HepG2 (cell line): Measurements from ENCODE around the gene XRCC1. TPM values are rescaled to one million over a fixed set of nuclear protein-coding genes. Genes with fewer than 3 reads are reported as not detected.

Experiments
- ATF2 ChIP-seq: sonication (generic); formaldehyde crosslinking; IDR thresholded peaks from 2 replicates; pipeline ENCODE4 v1.4.0; 2020; ENCODE audit warnings: missing genetic modification reagents
- CBFB ChIP-seq: sonication (generic); formaldehyde crosslinking; IDR thresholded peaks from 2 replicates; pipeline ENCODE4 v1.4.0; 2020; ENCODE audit warnings: missing genetic modification reagents
- FOSL1 ChIP-seq: sonication (generic); formaldehyde crosslinking; IDR thresholded peaks from 2 replicates; pipeline ENCODE4 v1.9.0; 2021; ENCODE audit warnings: missing genetic modification reagents, borderline replicate concordance
- FOXM1 ChIP-seq: sonication (generic); formaldehyde crosslinking; IDR thresholded peaks from 2 replicates; pipeline ENCODE4 v1.5.0; 2020; ENCODE audit warnings: missing genetic modification reagents
- GATAD2A ChIP-seq: IDR thresholded peaks from 2 replicates; pipeline ENCODE4 v1.6.1; 2016
- HMGA1 ChIP-seq: sonication (generic); formaldehyde crosslinking; conservative IDR thresholded peaks from 2 replicates; pipeline ENCODE4 v1.4.0; 2020; ENCODE audit warnings: missing genetic modification reagents
- HNF4A ChIP-seq: sonication (generic); formaldehyde crosslinking; IDR thresholded peaks from 2 replicates; pipeline ENCODE4 v1.4.0; 2020; ENCODE audit warnings: missing genetic modification reagents
- HOXA7 ChIP-seq: sonication (generic); formaldehyde crosslinking; IDR thresholded peaks from 2 replicates; pipeline ENCODE4 v1.8.1; 2022; ENCODE audit warnings: mild to moderate bottlenecking, missing genetic modification reagents, moderate library complexity
- KAT2B ChIP-seq: fragments of 150-350 bp; IDR thresholded peaks from 2 replicates; pipeline ENCODE4 v1.6.1; 2014; ENCODE audit warnings: low read depth, low read length, borderline replicate concordance
- KLF16 ChIP-seq, 2 experiments: sonication (generic) in 1 of 2; formaldehyde crosslinking in 1 of 2; IDR thresholded peaks; 2 replicates each; pipeline versions ENCODE4 v1.6.1 to v1.8.0; 2016 to 2023; ENCODE audit warnings: missing genetic modification reagents in 2 of 2, missing compliant biosample characterization in 1 of 2
- MIER2 ChIP-seq: IDR thresholded peaks from 2 replicates; pipeline ENCODE4 v1.6.1; 2016; ENCODE audit warnings: missing biosample characterization, missing genetic modification reagents
- MYC ChIP-seq: sonication (generic); formaldehyde crosslinking; IDR thresholded peaks from 2 replicates; pipeline ENCODE4 v1.9.0; 2021; ENCODE audit warnings: missing genetic modification reagents, borderline replicate concordance
- NFYC ChIP-seq: IDR thresholded peaks from 2 replicates; pipeline ENCODE4 v1.6.1; 2016; ENCODE audit warnings: missing genetic modification reagents, missing compliant biosample characterization
- NRL ChIP-seq: sonication (generic); formaldehyde crosslinking; IDR thresholded peaks from 2 replicates; pipeline ENCODE4 v1.5.0; 2020; ENCODE audit warnings: missing genetic modification reagents, mild to moderate bottlenecking, moderate library complexity, borderline replicate concordance
- POLR2AphosphoS5 ChIP-seq: IDR thresholded peaks from 2 replicates; pipeline ENCODE4 v1.6.1; 2012; ENCODE audit warnings: low read depth, low read length
- RBM22 ChIP-seq: fragments of 200-400 bp; formaldehyde crosslinking; optimal IDR thresholded peaks from 2 replicates; pipeline ENCODE3; 2017; ENCODE audit warnings: mild to moderate bottlenecking, low read length, moderate library complexity
- RCOR2 ChIP-seq: IDR thresholded peaks from 2 replicates; pipeline ENCODE4 v1.6.1; 2016; ENCODE audit warnings: missing biosample characterization, missing genetic modification reagents
- SALL2 ChIP-seq: sonication (generic); formaldehyde crosslinking; IDR thresholded peaks from 2 replicates; pipeline ENCODE4 v1.8.1; 2023; ENCODE audit warnings: mild to moderate bottlenecking, missing genetic modification reagents, inconsistent platforms
- SATB2 ChIP-seq: sonication (generic); formaldehyde crosslinking; IDR thresholded peaks from 2 replicates; pipeline ENCODE4 v1.5.0; 2020; ENCODE audit warnings: missing genetic modification reagents
- ZBTB7A ChIP-seq: sonication (generic); formaldehyde crosslinking; IDR thresholded peaks from 2 replicates; pipeline ENCODE4 v1.8.0; 2022; ENCODE audit warnings: mild to moderate bottlenecking, missing genetic modification reagents
- ZFP82 ChIP-seq: sonication (generic); formaldehyde crosslinking; IDR thresholded peaks from 2 replicates; pipeline ENCODE4 v1.5.1; 2020; ENCODE audit warnings: mild to moderate bottlenecking, missing genetic modification reagents, borderline replicate concordance
- ZNF253 ChIP-seq: sonication (generic); formaldehyde crosslinking; IDR thresholded peaks from 2 replicates; pipeline ENCODE4 v1.8.0; 2022; ENCODE audit warnings: mild to moderate bottlenecking, missing genetic modification reagents, borderline replicate concordance
- ZNF335 ChIP-seq: sonication (generic); formaldehyde crosslinking; IDR thresholded peaks from 2 replicates; pipeline ENCODE4 v1.4.0; 2020; ENCODE audit warnings: missing genetic modification reagents
- ZNF619 ChIP-seq: sonication (generic); formaldehyde crosslinking; IDR thresholded peaks from 2 replicates; pipeline ENCODE4 v1.4.0; 2020; ENCODE audit warnings: mild to moderate bottlenecking, missing genetic modification reagents
- ZNF639 ChIP-seq: conservative IDR thresholded peaks from 2 replicates; pipeline ENCODE4 v1.6.1; 2018; ENCODE audit warnings: missing genetic modification reagents
- ZNF883 ChIP-seq: sonication (generic); formaldehyde crosslinking; IDR thresholded peaks from 2 replicates; pipeline ENCODE4 v1.5.1; 2020; ENCODE audit warnings: mild to moderate bottlenecking, missing genetic modification reagents; ENCODE audit errors: not compliant biosample characterization
- ZSCAN21 ChIP-seq: sonication (generic); formaldehyde crosslinking; IDR thresholded peaks from 2 replicates; pipeline ENCODE4 v1.8.0; 2022; ENCODE audit warnings: mild to moderate bottlenecking, missing genetic modification reagents, moderate library complexity, borderline replicate concordance
- polyA plus RNA-seq, 8 experiments: library from polyadenylated mRNA; depleted of rRNA in 3 of 8; stranded (reverse) in 7 of 8; unstranded in 1 of 8; fragments of >200 nt; fragmentation: Illumina TruSeq in 4 of 8; extraction: Trizol in 4 of 8; gene quantifications; 2 replicates each; pipeline versions ENCODE4 v1.2.1 to v1.2.3, GENCODE V29; 2011 to 2016; ENCODE audit warnings: low read depth in 4 of 8, missing spikeins in 1 of 8, mixed read lengths in 1 of 8; ENCODE audit not compliant: insufficient read depth in 1 of 8
- total RNA-seq, 5 experiments: library from RNA; depleted of rRNA; stranded (reverse); fragments of >200 nt; fragmentation: Illumina TruSeq; extraction: Trizol; gene quantifications; 2 replicates each; pipeline ENCODE4 v1.2.3, GENCODE V29; 2016; ENCODE audit warnings: low read depth in 1 of 5

Gene XRCC1
- total and polyA plus RNA-seq, 2 of the 13 experiments (the other 11 are each of a cell fraction or from before 2014, with no cell fraction given): 24.7 to 26.3 TPM

DNA sequence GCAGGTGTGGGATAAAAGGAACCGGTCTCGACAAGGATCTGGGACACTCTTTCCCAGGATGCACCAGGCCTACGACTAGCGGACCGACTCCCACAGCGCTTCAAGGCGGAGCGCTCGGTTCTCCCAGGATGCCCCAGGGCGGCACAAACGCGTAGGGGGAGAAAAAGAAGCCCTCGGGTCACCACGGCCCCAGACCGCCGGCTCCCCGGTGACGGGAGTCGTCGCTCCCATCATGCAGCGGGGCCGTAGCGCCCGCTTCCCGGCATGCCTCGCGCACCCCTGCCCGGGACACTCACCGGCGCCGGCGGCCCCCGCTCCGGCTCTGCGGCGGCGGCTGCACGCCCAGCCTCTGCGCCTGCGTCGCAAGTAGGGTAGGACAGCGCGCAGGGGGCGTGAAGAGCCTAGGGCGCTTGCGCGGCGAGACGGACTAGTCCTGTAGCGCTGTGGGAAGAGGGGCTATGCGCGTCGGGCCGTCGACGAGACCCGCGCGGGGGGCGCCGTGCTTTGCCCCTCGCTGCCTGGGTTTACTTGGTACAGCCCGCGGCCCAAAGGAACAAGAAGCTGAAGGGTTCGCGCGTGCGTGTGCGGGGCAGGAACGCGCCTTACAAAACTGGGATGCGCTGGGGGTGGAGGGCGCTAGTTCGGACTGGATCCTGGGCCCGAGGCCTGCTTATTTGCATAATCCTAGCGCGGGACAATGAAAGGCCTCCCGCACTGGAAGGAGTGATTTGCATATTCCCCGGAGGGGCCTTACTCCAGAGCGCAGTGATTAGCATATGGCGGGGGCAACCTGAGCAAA lies 44.1 kb upstream of the XRCC1 start, which contains the start of gene ZNF428 (continued):
- no peak for TF ChIP-seq HMGA1 (CRISPR knock-in tag)
- peak; percentile 85 for TF ChIP-seq NRL
- TF ChIP-seq ZNF619: peak; percentile 83; the same call in 1 of the 2 replicates
- no peak for TF ChIP-seq ZNF883 (CRISPR knock-in tag)
- no peak for TF ChIP-seq HOXA7 (CRISPR knock-in tag)
- 0 out of 2 replicates have a peak, but pooled peaks have one; percentile 22 for TF ChIP-seq FOXM1
- 0 out of 2 replicates have a peak, but pooled peaks have one; percentile 24 for TF ChIP-seq FOSL1
- TF ChIP-seq ZBTB7A (CRISPR knock-in tag): 0 out of 2 replicates have a peak, but pooled peaks have one; percentile 14
- peak; percentile 93; the same call in 1 of the 2 replicates for TF ChIP-seq SALL2
- TF ChIP-seq ZNF639: peak; percentile 96; the same call in 1 of the 2 replicates
- peak; percentile 44 for TF ChIP-seq POLR2AphosphoS5
- TF ChIP-seq ZNF253 (CRISPR knock-in tag): no peak
- 0 out of 2 replicates have a peak, but pooled peaks have one; percentile 20 for TF ChIP-seq HNF4A (CRISPR knock-in tag)
- peak; percentile 82 for TF ChIP-seq ZSCAN21 (CRISPR knock-in tag)
- TF ChIP-seq KAT2B: no peak
- peak; percentile 25 for TF ChIP-seq GATAD2A (CRISPR knock-in tag)
- TF ChIP-seq NFYC (CRISPR knock-in tag): no peak
- peak; percentile 60 for TF ChIP-seq RBM22
- peak in 1 of 2 experiments; percentile 51; a peak in 2 of 4 replicates for TF ChIP-seq KLF16 (CRISPR knock-in tag; IDR thresholded peaks at IDR 0.05)
- 0 out of 2 replicates have a peak, but pooled peaks have one; percentile 47 for TF ChIP-seq MYC (CRISPR knock-in tag)
- peak; percentile 38; the same call in 1 of the 2 replicates for TF ChIP-seq ATF2 (CRISPR knock-in tag)
- 0 out of 2 replicates have a peak, but pooled peaks have one; percentile 36 for TF ChIP-seq RCOR2
- TF ChIP-seq SATB2 (CRISPR knock-in tag): peak; percentile 70; the same call in 1 of the 2 replicates
- TF ChIP-seq MIER2: no peak
- TF ChIP-seq ZNF335: peak; percentile 67; the same call in 1 of the 2 replicates
- peak; percentile 92; the same call in 1 of the 2 replicates for TF ChIP-seq ZFP82 (CRISPR knock-in tag)
- TF ChIP-seq CBFB (CRISPR knock-in tag): peak; percentile 46
